ENCODE results near the gene ADAM8.

The ADAM8 gene

DNA sequence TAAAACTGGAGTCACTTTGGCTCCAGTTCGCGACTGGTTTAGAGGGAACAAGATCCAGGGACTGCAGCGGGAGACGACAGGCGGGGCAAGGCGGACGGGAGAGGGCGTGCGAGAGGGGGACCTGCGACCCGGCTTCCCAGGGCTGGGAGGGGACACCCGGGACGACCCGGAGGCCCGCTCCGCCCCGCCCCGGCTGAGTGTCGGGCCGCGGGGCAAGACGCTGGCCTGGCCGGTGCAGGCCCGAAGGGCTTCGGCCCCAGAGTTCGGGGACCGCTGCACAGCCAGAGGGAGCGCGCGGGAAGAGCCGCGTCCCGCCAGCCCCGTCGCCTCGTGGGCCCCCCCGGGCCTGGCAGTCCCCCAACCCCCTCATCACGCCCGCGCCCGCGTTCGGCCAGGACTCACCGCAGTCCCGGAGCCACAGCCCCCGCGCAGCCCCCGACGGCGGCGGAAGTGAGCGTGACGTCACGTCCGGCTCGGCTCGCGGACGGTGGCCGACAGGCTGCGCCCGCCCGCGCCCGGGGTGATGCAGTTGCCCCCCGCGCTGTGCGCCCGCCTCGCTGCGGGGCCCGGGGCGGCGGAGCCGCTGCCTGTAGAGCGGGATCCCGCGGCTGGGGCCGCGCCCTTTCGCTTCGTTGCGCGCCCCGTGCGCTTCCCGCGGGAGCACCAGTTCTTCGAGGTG is 31.9 kb upstream of the ADAM8 start, which contains the start of the genes TUBGCP2 and ZNF511:
TUBGCP2 (minus strand) TSS at position 452 of the 679 bp plus-strand sequence. CDS start 5,931 bp downstream, outside the sequence.
ZNF511 (plus strand) TSS at position 494 of the 679 bp plus-strand sequence; CDS start at position 524, 30 bp downstream.
- DNase-seq (ENCODE audit: extremely low read depth, low read depth) = no peak
- H3K4me3 ChIP-seq (replicated peaks; ENCODE audit: low read depth, low read length) = peak within 1 kb of the TSS; percentile 94
- TF ChIP-seq, protein P1, sequence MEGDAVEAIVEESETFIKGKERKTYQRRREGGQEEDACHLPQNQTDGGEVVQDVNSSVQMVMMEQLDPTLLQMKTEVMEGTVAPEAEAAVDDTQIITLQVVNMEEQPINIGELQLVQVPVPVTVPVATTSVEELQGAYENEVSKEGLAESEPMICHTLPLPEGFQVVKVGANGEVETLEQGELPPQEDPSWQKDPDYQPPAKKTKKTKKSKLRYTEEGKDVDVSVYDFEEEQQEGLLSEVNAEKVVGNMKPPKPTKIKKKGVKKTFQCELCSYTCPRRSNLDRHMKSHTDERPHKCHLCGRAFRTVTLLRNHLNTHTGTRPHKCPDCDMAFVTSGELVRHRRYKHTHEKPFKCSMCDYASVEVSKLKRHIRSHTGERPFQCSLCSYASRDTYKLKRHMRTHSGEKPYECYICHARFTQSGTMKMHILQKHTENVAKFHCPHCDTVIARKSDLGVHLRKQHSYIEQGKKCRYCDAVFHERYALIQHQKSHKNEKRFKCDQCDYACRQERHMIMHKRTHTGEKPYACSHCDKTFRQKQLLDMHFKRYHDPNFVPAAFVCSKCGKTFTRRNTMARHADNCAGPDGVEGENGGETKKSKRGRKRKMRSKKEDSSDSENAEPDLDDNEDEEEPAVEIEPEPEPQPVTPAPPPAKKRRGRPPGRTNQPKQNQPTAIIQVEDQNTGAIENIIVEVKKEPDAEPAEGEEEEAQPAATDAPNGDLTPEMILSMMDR (IDR thresholded peaks at IDR 0.05; ENCODE audit: low read depth, low read length, missing control alignments) = peak; percentile 8

DNA sequence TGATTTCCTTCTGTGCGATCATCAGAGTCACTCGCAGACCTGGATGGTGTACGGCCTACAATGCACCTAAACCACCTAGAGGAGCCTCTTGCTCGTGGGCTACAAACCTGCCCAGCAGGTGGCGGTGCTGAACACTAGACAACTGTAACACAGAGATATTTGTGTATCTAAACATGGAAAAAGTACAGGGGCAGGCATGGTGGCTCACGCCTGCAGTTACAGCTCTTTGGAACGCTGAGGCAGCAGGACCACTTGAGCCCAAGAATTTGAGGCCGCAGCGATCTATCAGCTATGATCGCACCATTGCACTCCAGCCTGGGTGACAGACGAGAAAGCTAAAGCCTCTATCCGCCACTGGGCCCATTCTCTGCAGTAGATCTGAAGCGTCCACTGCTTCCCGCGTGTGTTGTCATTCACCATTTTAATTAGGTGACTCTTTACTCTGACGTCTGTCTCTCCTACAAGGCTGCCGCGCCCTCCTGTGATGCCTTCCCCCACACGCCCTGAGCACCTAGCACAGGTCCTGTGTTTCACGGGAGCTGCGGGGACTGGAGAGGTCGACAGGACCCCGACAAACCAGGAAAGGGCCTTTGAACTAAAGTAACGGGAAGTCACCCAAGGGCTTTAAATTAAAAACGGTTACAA is 31.2 kb upstream of the ADAM8 start:
- H3K4me3 ChIP-seq (replicated peaks; ENCODE audit: low read depth, low read length) = peak overlapping the region; percentile 94
- TF ChIP-seq, protein P1 (IDR thresholded peaks at IDR 0.05; ENCODE audit: low read depth, low read length, missing control alignments) = peak; percentile 84
- no peak for DNase-seq (ENCODE audit: extremely low read depth, low read depth)

DNA sequence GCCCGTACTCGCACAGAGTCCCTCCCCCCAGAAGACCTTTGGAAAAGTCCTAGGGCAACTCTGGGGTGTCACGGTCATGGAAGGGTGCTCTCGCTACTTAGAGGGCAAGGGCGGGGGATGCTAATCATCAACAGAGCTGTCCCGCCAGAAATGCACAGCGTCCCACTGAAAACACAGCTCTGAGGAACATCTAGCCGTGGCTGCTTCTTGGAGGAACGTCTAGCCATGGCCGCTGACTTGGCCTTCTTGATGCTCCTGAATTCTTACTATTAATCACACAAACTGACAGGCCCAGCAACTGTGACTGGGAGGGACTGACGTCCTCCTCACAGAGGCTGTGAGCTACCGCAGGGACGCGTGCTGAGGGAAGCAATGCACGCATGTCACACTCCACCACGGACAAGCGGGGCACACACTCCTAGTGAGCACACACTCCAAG is 30.3 kb upstream of the ADAM8 start:
- peak overlapping the region; percentile 94 for H3K4me3 ChIP-seq (replicated peaks; ENCODE audit: low read depth, low read length)
- TF ChIP-seq, protein P1 (IDR thresholded peaks at IDR 0.05; ENCODE audit: low read depth, low read length, missing control alignments) = no peak
- DNase-seq (ENCODE audit: extremely low read depth, low read depth) = no peak

DNA sequence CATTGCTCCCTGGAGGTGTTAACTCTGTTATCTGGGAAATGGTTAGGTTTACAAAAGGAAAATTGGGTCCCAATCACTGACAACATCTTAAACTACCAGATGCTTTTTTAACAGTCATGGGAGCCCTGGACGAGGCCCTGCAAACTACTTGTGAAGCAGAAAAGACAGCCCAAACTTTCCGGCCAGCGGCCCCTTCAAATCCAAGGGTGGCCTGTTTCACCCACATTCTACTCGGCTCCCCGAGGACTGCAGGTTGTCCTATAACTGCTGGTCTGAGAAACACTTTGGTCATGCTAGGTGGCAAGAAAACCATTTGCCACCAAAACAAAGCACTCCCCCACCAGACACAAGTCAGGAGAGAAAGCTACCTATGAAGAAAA is 29.4 kb upstream of the ADAM8 start:
- no peak overlapping the region for H3K4me3 ChIP-seq (replicated peaks; ENCODE audit: low read depth, low read length)
- no peak for DNase-seq (ENCODE audit: extremely low read depth, low read depth)
- TF ChIP-seq, protein P1 (IDR thresholded peaks at IDR 0.05; ENCODE audit: low read depth, low read length, missing control alignments) = no peak

DNA sequence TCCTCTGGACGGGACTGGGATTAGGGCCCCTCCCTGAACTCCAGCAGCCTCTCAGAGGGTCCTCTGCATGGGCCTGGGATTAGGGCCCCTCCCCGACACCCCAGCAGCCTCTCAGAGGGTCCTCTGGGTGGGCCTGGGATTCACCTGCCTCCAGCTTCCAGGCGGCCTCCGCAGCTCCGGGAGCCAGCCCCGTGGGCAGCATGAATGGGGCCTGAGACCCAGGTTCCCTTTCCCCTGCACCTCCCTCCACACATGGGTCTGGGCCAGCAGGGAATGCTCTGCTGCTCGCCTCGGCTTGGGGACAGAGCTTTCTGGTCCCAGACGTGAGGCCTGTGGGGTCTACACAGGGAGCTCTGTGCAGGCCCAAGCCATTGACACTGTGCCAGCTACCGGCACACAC is 26.5 kb upstream of the ADAM8 start:
- DNase-seq (ENCODE audit: extremely low read depth, low read depth) = no peak
- no peak overlapping the region for H3K4me3 ChIP-seq (replicated peaks; ENCODE audit: low read depth, low read length)
- TF ChIP-seq, protein P1 (IDR thresholded peaks at IDR 0.05; ENCODE audit: low read depth, low read length, missing control alignments) = no peak

DNA sequence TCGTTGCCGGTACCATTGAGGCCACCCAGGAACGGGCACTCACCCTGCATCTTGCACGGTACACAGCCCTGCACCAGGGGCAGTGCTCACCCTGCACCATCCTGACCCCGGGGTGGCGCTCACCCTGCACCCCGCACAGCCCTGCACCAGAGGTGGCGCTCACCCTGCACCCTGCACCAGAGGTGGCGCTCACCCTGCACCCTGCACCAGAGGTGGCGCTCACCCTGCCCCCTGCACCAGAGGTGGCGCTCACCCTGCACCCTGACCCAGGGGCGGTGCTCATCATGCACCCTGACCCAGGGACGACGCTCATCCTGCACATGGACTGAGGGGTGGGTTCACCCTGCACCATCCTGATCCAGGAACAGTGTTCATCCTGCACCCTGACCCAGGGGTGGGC is 25.6 kb upstream of the ADAM8 start:
- TF ChIP-seq, protein P1 (IDR thresholded peaks at IDR 0.05; ENCODE audit: low read depth, low read length, missing control alignments) = no peak

More for the DNA sequence above, 25.6 kb upstream of the ADAM8 start:
- no peak for DNase-seq (ENCODE audit: extremely low read depth, low read depth)
- H3K4me3 ChIP-seq (replicated peaks; ENCODE audit: low read depth, low read length) = no peak overlapping the region
